ENCODE measurements around the gene CIB4. TPM values are rescaled to one million over a fixed set of nuclear protein-coding genes. Genes with fewer than 3 reads are reported as not detected.

CIB4 gene
- total and polyA plus RNA-seq, 2 donors (not counting 1 experiment from before 2014, with no cell fraction given): not detected

- no peaks in the 10 kb centered on the region for H3K9me3 Mint-ChIP-seq (ENCODE audit: insufficient read depth)
- H3K36me3 ChIP-seq (replicated peaks in 1 of 2; ENCODE audit: control extremely low read depth in 1 of 2, control insufficient read depth in 1 of 2, extremely low read depth in 1 of 2, insufficient read depth in 2 of 2, low read length in 1 of 2): no peaks in the 10 kb centered on the region
- H3K27ac ChIP-seq (ENCODE audit: low read length in 2 of 2): no peak overlapping the region
- H3K27ac Mint-ChIP-seq: no peak overlapping the region
- no peak overlapping the region for H3K4me3 Mint-ChIP-seq
- H3K4me1 ChIP-seq (ENCODE audit: control insufficient read depth in 2 of 2, insufficient read depth in 2 of 2, low read length in 2 of 2): no peaks in the 10 kb centered on the region
- peaks cover 0 to 3% (median 0%) of the 10 kb centered on the region in 4 experiments for H3K27me3 ChIP-seq (replicated peaks in 1 of 4; ENCODE audit: control extremely low read depth in 1 of 4, control insufficient read depth in 3 of 4, insufficient read depth in 4 of 4, low read length in 3 of 4)
- TF ChIP-seq EZH2 (IDR thresholded peaks at IDR 0.05; ENCODE audit: borderline replicate concordance, insufficient read depth, low read depth, low read length, poor library complexity, severe bottlenecking) (no peak), CTCF (IDR thresholded peaks at IDR 0.05) (no peak)
- no peaks in the 10 kb centered on the region for H3K9me3 ChIP-seq (ENCODE audit: control extremely low read depth in 1 of 3, control insufficient read depth in 2 of 3, insufficient read depth in 1 of 3, low read length in 2 of 3)
- no peaks in the 10 kb centered on the region for H3K4me1 Mint-ChIP-seq
- no peak overlapping the region for H3K9ac ChIP-seq (ENCODE audit: low read length)
- peaks cover 24% of the 10 kb centered on the region for H3K27me3 Mint-ChIP-seq
- intact Hi-C loops (cut with micrococcal nuclease): no loop called here
- no peak overlapping the region for H3K4me2 ChIP-seq (replicated peaks; ENCODE audit: low read depth, low read length, poor library complexity, severe bottlenecking)
- DNase-seq: no peak
- WGBS (ENCODE audit: insufficient coverage): 78% methylated on average over 3 of the region's 3 CpGs
- ChIA-PET POLR2A (no interaction called here), CTCF (no interaction called here)
- no peak overlapping the region for H3K4me3 ChIP-seq (ENCODE audit: control extremely low read depth in 1 of 5, extremely low read depth in 1 of 5, insufficient read depth in 1 of 5, low read depth in 2 of 5, low read length in 4 of 5)
- no peak overlapping the region for H2AFZ ChIP-seq (ENCODE audit: insufficient read depth, low read depth, low read length, poor library complexity, severe bottlenecking)
- no peaks in the 10 kb centered on the region for H3K79me2 ChIP-seq (ENCODE audit: control insufficient read depth, insufficient read depth, low read length)
- no peak for ATAC-seq (ENCODE audit: low read depth)
- no peaks in the 10 kb centered on the region for H4K20me1 ChIP-seq (ENCODE audit: control insufficient read depth, insufficient read depth, low read length, poor library complexity, severe bottlenecking)
These were observed 5.8 kb downstream of the CIB4 start for GRCh38 chr2:26635401-26635800.

- Mint-ChIP-seq H3K27me3 (peaks cover 20% of the 10 kb centered on the region), H3K4me3 (no peak overlapping the region), H3K27ac (no peak overlapping the region), H3K4me1 (no peaks in the 10 kb centered on the region), H3K9me3 (ENCODE audit: insufficient read depth) (no peaks in the 10 kb centered on the region)
- CTCF ChIA-PET: no interaction called here
- Histone ChIP-seq H3K79me2 (ENCODE audit: control insufficient read depth, insufficient read depth, low read length) (no peaks in the 10 kb centered on the region), H3K27me3 (replicated peaks in 1 of 4; ENCODE audit: control extremely low read depth in 1 of 4, control insufficient read depth in 3 of 4, insufficient read depth in 4 of 4, low read length in 3 of 4) (no peaks in the 10 kb centered on the region), H3K4me3 (ENCODE audit: control extremely low read depth in 1 of 5, extremely low read depth in 1 of 5, insufficient read depth in 1 of 5, low read depth in 2 of 5, low read length in 4 of 5) (no peak overlapping the region), H2AFZ (ENCODE audit: insufficient read depth, low read depth, low read length, poor library complexity, severe bottlenecking) (no peak overlapping the region), H3K4me2 (replicated peaks; ENCODE audit: low read depth, low read length, poor library complexity, severe bottlenecking) (no peak overlapping the region), H3K27ac (ENCODE audit: low read length in 2 of 2) (no peak overlapping the region), H3K9me3 (ENCODE audit: control extremely low read depth in 1 of 3, control insufficient read depth in 2 of 3, insufficient read depth in 1 of 3, low read length in 2 of 3) (no peaks in the 10 kb centered on the region), H3K4me1 (ENCODE audit: control insufficient read depth in 2 of 2, insufficient read depth in 2 of 2, low read length in 2 of 2) (no peaks in the 10 kb centered on the region), H4K20me1 (ENCODE audit: control insufficient read depth, insufficient read depth, low read length, poor library complexity, severe bottlenecking) (no peaks in the 10 kb centered on the region), H3K36me3 (replicated peaks in 1 of 2; ENCODE audit: control extremely low read depth in 1 of 2, control insufficient read depth in 1 of 2, extremely low read depth in 1 of 2, insufficient read depth in 2 of 2, low read length in 1 of 2) (no peaks in the 10 kb centered on the region), H3K9ac (ENCODE audit: low read length) (no peak overlapping the region)
- WGBS (ENCODE audit: insufficient coverage): 92% methylated on average over 11 of the region's 11 CpGs
- no peak for ATAC-seq (ENCODE audit: low read depth)
- no peak for DNase-seq
- POLR2A ChIA-PET: no interaction called here
- intact Hi-C loops (cut with micrococcal nuclease): no loop called here
- TF ChIP-seq CTCF (IDR thresholded peaks at IDR 0.05): no peak
These were observed 6.4 kb downstream of the CIB4 start for GRCh38 chr2:26634636-26635230.

All from B cell (primary cell).